Stimulated activated naive CD4-positive, alpha-beta T cell (primary cell): Measurements from ENCODE around the gene PAMR1.

Experiments used
- DNase-seq, 6 experiments: peaks; one replicate each; lab custom pipeline; 2025; lab: John Stamatoyannopoulos, UW

The PAMR1 gene

DNA sequence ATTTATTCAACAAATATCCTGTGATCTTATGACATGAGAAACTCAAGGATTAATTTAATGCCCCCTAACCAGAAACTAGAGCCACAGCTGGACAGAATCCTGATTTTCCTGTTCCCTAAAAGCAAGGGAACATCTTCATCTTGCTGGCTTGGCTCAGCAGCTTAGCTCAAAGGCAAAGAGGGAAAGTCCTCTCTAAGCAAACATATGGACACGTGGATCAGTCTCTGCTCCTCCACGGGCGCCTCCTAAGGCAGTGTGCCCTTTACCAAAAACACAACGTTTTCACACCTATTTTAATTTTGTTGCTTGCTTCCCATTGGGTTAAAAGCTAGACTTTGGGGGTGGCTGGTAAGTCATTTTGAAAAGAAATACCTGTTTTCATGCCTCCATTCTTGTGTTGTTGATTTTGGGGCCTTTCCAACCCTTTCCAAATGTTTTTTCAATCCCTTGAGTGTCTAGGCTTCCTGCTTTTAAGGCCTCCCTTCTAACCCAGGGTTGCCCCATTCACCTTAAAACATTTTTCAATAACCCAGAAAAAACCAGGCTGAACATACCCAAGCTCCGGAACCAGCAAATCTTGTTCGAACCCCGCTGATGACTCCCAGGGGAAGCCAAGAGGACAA, 121.5 kb downstream of the PAMR1 start:
- DNase-seq: no peak

GRCh38 chr11:35402751-35403660, 122.4 kb downstream of the PAMR1 start:
- no peak for DNase-seq

DNA sequence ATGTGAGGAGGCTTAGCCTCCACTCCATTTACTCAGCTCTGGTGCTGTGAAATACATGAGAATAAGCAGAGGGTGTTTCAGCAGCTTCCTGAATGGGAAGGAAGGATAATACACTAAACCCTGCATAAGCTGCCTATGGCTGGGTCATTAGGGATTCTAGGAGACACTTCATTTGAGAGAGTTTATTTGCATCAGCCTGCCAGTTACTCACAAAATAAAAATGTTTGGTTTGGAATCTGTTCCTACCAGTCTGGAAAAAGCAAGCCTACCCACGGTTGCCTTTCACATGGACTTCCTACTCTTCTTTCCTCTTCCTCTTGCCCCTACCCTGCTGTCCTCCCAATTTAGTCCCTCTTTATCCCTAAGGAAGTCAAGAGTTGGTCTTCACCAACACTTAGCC, 126.5 kb downstream of the PAMR1 start:
- DNase-seq: no peak

- DNase-seq: no peak
Measured at GRCh38 chr11:35394941-35395340, 130.5 kb downstream of the PAMR1 start.

- DNase-seq: no peak
Measured at GRCh38 chr11:35393098-35393497, 132.3 kb downstream of the PAMR1 start.

DNA sequence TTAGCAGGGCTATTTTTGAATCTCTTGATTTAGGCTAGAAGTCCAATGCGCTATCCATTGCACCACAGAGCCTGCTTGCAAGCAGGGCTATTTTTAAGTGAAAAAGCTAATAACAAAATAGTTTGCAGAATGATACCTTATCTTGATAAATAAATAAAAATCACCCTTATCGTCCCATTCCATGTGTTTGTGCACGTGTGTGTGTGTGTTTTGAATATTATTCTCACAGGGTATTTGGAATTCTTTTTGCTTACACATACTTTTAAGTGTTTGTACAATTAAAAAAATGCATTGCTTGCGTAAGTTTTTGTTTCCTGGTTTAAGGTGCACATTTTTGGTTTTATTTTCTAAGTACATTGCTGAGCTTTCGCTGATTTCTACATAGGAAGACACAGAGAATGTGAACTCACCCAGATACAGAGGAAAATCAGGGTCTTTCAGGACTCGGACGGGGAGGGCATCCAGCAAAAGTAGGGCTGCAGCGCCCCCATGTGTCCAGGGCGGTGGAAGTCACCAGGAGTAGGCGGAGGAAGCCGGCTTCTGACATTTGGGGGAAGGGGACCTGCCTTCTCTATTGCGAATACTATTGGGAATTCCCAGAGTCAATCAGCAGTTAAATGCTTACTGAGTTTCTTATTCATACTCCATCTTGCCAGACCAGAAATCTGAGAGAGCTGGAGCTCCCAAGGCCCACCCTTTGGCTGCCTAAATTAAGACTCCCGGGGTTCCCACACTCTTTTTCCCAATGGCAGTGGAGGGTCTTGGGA, 133.3 kb downstream of the PAMR1 start:
- peak; percentile 62 to 87 (median 82) for DNase-seq

GRCh38 chr11:35390737-35391682, 134.4 kb downstream of the PAMR1 start:
- DNase-seq: no peak

DNA sequence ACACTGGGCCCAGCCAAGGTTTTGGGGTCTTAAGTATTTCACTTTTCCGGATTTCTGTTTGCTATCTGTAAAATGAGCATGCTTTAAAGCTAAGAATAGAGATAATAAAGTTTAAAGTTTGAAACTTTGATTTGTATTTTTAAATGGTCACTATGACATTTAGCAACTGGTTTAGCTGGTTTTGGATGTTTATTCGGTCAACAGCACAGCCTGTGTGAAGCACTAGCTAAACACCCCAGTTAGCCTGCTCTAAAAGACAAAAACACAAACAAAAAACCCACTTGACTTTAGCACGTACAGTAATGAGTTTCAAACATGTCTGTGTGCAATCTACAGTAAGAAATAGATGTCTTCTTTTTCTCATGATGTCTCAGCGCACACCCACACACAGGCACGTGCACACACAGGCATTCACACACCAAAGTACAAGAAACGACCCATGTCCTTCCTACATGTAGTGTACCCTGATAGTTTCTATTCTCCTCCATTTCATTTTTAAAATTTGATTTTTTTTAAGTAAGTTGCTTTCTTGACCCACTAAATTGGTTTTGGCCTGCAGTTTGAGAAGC, 135.4 kb downstream of the PAMR1 start:
- DNase-seq: no peak

DNA sequence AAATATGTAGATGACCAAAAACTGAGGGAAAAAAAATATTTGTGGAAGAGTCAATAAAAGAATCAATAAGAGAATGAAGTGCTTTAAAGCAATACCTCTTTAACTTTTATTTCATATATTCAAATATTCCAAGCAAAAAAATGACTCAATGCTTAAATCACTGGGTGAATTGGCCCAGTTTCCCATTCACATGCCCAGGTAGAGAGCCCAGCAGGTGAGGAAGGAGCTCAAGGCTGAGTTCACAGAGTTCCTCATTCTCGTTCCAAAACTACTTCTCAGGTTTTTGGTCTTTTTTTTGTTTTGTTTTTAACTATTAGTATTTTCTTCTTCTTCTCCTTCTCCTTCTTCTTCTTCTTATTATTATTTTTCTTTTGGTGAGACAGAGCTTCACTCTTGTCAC, 136.3 kb downstream of the PAMR1 start:
- no peak for DNase-seq

DNA sequence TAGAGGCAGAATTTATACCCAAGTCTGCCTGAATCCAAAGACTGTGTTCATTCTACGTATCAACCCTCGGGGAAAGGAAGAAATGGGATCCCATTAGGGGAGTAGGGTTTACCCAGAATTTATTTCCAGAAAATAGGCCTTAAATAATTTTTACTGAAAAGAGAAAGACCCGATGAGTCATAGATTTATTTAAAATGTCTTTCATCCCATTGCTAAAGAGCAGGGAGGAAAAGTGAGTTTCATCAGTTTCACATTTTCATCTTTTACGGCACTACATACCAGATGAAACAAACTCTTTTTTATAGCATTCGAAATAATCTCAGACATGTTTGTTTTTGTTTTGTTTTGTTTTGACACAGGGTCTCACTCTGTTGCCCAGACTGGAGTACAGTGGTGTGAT, 137.4 kb downstream of the PAMR1 start:
- no peak for DNase-seq

DNA sequence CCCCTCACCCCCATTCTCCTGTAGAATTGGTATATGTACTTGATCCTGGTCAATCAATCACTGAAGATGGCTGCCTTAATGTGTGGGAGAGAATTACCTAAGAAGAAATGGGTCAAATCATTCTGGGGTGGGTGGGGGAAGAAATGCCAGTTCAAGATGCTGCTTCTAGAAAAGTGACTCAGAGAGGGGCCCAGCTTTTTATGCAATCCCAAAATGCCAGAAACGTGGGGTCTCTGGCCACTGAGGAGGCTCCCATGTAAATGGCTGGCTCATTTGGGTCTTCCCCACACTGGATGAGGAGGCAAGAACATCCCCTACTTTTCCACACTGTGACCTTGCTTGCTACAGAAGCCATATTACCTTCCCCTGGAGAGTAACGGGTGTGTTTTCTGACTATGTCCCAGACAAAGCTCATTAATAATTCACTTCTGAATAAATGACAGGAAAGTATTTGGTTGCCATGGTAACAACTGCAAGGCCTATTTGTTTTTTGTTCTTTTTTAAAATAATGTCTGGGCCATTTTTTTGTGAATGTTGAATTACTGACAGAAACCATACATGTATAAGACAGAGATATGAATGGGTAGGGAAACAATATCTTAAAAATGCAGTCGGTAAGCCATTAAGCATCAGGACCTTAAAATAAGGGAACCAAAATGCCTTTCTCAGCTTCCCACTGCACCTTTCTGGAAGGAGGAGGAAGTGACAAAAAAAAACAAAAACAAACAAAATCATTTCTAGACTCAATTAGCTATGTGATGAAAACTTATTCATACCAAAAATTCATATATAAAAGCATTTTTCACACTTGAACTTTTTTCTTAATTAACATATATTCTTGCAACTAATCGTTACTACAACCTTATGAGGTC, 138.1 kb downstream of the PAMR1 start:
- DNase-seq: no peak

DNA sequence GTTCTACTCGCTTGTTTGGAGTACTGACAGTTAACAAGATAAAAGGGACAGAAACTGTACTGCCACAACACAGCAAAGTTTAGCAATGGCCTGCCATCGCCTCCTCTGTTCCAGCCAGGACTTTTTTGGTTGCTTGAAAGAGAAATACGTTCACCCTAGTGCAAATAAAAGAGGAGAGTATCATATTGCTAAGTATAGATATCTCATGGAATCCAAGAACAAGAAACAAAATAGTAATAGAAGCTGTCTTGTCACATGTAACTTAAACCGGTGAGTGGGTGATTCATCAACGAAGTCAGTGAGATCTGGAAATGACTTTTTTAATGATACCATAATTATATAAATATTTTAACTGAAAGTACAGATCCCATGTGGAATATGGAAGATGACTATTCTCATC, 141.5 kb downstream of the PAMR1 start:
- no peak for DNase-seq
